Endodermal cell (in vitro differentiated cells): ENCODE data around the gene CCDC158. TPM values are rescaled to one million over a fixed set of nuclear protein-coding genes. Genes with fewer than 3 reads are reported as not detected.

ENCODE experiments used
- DNase-seq: peaks from one replicate; pipeline ENCODE4 v3.0.0-alpha.2; 2017
- H3K27ac ChIP-seq: 2 replicates; pipeline ENCODE4 v1.5.1; 2013; ENCODE audit warnings: mild to moderate bottlenecking, low read depth, low read length, moderate library complexity
- H3K27me3 ChIP-seq: 2 replicates; pipeline ENCODE4 v1.6.1; 2013; ENCODE audit warnings: mild to moderate bottlenecking, low read length, moderate library complexity; ENCODE audit not compliant: insufficient read depth, control insufficient read depth, poor library complexity, severe bottlenecking
- H3K36me3 ChIP-seq: 2 replicates; pipeline ENCODE4 v1.7.0; 2013; ENCODE audit warnings: mild to moderate bottlenecking, low read length, moderate library complexity; ENCODE audit not compliant: control insufficient read depth, insufficient read depth
- H3K4me1 ChIP-seq: one replicate; pipeline ENCODE4 v1.7.0; 2013; ENCODE audit warnings: low read length; ENCODE audit not compliant: control insufficient read depth, insufficient read depth
- H3K4me3 ChIP-seq: 2 replicates; pipeline ENCODE4 v1.5.1; 2013; ENCODE audit warnings: mild to moderate bottlenecking, low read length, moderate library complexity
- H3K9ac ChIP-seq: 2 replicates; pipeline ENCODE4 v1.6.1; 2013; ENCODE audit warnings: mild to moderate bottlenecking, low read length, moderate library complexity; ENCODE audit not compliant: poor library complexity, severe bottlenecking; ENCODE audit errors: extremely low read depth
- H3K9me3 ChIP-seq: 2 replicates; pipeline ENCODE4 v1.6.1; 2013; ENCODE audit warnings: mild to moderate bottlenecking, low read length, moderate library complexity; ENCODE audit not compliant: control insufficient read depth
- H3K27ac Mint-ChIP-seq: 2 replicates; pipeline ENCODE4 v1.8.0; 2020; ENCODE audit warnings: mixed read lengths
- H3K27me3 Mint-ChIP-seq: 2 replicates; pipeline ENCODE4 v1.8.0; 2021; ENCODE audit warnings: mild to moderate bottlenecking, mixed read lengths; ENCODE audit not compliant: insufficient read depth
- H3K36me3 Mint-ChIP-seq: 2 replicates; pipeline ENCODE4 v1.8.0; 2020; ENCODE audit warnings: low read depth, mixed read lengths
- H3K4me1 Mint-ChIP-seq: 2 replicates; pipeline ENCODE4 v1.8.0; 2020; ENCODE audit warnings: mixed read lengths
- H3K4me3 Mint-ChIP-seq: 2 replicates; pipeline ENCODE4 v1.8.0; 2020; ENCODE audit warnings: mild to moderate bottlenecking, moderate library complexity, mixed read lengths
- H3K9me3 Mint-ChIP-seq: 2 replicates; pipeline ENCODE4 v1.8.0; 2020; ENCODE audit warnings: mild to moderate bottlenecking, mixed read lengths
- WGBS, 2 experiments: methylation state at CpG; one replicate each; pipeline versions ENCODE4 v1.1.5 to v1.1.7; 2013; ENCODE audit warnings: missing lambda C conversion rate in 2 of 2, mixed read lengths in 1 of 2; ENCODE audit not compliant: insufficient coverage in 1 of 2, insufficient read length in 1 of 2; 5-methylcytosine and 5-hydroxymethylcytosine counted together
- total RNA-seq, 2 donors: library from RNA; stranded (reverse); fragmentation: NEBNext Ultra II Directional in 1 of 2; extraction: Animal tissue kit (Norgen Biotek cat#: 25700) in 1 of 2; gene quantifications; 2 replicates in 1 of 2; 3 replicates in 1 of 2; pipeline ENCODE4 v1.2.1, GENCODE V29; 2021
- TF ChIP-seq, protein P1 (sequence below): fragments of 200-600 bp; sonication (generic); conservative IDR thresholded peaks from 2 replicates; pipeline ENCODE4 v1.5.0; 2021; ENCODE audit warnings: antibody characterized with exemption, mild to moderate bottlenecking

CCDC158 gene
- total RNA-seq, 2 donors from 2014 or later, result not detected

DNA sequence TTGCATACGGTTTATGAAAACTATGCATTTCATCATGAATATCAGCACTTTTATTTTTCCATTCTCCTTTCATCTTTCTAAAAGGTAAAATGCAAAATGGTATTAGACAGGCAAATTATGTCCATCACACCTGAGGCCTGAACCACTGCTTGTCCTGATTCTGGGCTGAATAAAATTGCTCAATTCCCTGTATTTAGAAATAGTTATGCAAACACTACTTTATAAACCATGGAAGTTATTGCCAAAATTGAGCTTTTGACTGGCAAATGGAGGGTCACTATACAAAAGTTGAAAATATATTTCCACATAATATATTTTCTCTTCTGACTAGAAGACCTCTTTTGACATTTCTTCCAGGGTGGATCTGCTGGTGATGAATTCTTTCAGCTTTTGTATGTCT lies 148.4 kb downstream of the CCDC158 start:
- Mint-ChIP-seq H3K27me3 (no peaks in the 10 kb centered on the region), H3K4me1 (no peaks in the 10 kb centered on the region), H3K4me3 (no peak overlapping the region), H3K27ac (no peak overlapping the region), H3K36me3 (no peaks in the 10 kb centered on the region), H3K9me3 (no peaks in the 10 kb centered on the region)
- Histone ChIP-seq H3K36me3 (no peaks in the 10 kb centered on the region), H3K27ac (no peak overlapping the region), H3K9ac (no peak overlapping the region), H3K27me3 (no peaks in the 10 kb centered on the region), H3K4me3 (no peak overlapping the region), H3K9me3 (no peaks in the 10 kb centered on the region), H3K4me1 (no peaks in the 10 kb centered on the region)
- WGBS, 2 experiments, result 47 to 60% methylated on average over 1 of the region's 1 CpG
- TF ChIP-seq, protein P1, sequence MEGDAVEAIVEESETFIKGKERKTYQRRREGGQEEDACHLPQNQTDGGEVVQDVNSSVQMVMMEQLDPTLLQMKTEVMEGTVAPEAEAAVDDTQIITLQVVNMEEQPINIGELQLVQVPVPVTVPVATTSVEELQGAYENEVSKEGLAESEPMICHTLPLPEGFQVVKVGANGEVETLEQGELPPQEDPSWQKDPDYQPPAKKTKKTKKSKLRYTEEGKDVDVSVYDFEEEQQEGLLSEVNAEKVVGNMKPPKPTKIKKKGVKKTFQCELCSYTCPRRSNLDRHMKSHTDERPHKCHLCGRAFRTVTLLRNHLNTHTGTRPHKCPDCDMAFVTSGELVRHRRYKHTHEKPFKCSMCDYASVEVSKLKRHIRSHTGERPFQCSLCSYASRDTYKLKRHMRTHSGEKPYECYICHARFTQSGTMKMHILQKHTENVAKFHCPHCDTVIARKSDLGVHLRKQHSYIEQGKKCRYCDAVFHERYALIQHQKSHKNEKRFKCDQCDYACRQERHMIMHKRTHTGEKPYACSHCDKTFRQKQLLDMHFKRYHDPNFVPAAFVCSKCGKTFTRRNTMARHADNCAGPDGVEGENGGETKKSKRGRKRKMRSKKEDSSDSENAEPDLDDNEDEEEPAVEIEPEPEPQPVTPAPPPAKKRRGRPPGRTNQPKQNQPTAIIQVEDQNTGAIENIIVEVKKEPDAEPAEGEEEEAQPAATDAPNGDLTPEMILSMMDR, result no peak
- no peak for DNase-seq

DNA sequence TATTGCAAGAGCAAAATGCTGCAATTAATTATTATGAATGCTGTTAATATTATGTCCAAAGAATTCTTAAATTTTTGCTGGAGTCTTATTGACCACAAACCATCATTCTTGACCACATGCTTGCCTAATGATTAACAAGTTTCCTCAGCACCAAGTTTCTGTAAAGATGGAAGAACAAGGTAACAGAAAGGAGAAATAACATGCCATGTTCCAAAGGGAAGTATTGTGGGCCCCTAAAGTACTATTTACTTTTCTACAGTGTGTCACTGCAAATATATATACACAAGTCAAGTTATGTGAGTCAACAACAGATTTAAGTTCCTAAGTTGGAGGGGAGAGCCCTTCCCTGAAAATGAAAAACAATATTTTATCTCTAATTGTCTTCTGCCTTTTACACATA lies 148.9 kb downstream of the CCDC158 start:
- no peaks in the 10 kb centered on the region for H3K9me3 ChIP-seq
- H3K27ac ChIP-seq, result no peak overlapping the region
- Mint-ChIP-seq H3K9me3 (no peaks in the 10 kb centered on the region), H3K27me3 (no peaks in the 10 kb centered on the region), H3K4me3 (no peak overlapping the region), H3K4me1 (no peaks in the 10 kb centered on the region), H3K36me3 (no peaks in the 10 kb centered on the region), H3K27ac (no peak overlapping the region)
- no peaks in the 10 kb centered on the region for H3K27me3 ChIP-seq
- no peak for DNase-seq
- TF ChIP-seq, protein P1, result no peak
- H3K9ac ChIP-seq, result no peak overlapping the region
- no peaks in the 10 kb centered on the region for H3K4me1 ChIP-seq
- no peaks in the 10 kb centered on the region for H3K36me3 ChIP-seq
- no peak overlapping the region for H3K4me3 ChIP-seq

DNA sequence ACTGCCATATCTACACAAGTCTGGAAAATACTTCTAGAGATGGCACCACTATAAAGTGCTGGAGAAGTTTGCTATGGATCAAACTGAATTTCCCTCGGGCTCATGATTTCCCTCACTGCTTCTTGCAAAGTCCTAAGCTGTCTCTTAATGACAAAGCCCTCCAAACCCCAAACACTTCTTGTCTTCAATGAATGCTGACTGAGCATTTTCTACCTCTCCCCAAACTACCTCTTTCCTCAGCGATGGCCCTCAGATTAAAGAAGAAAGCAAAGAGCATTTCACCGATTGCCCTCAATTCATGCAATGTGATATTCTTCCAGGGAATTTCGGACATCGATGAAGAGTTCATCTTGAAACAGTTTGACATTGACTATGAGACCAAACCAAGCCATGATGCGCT lies 149.7 kb downstream of the CCDC158 start:
- WGBS, 2 experiments, result 90% methylated on average over 6 of the region's 6 CpGs
- no peaks in the 10 kb centered on the region for H3K36me3 Mint-ChIP-seq
- Histone ChIP-seq H3K27me3 (no peaks in the 10 kb centered on the region), H3K36me3 (no peaks in the 10 kb centered on the region), H3K4me1 (no peaks in the 10 kb centered on the region), H3K9me3 (no peaks in the 10 kb centered on the region), H3K4me3 (no peak overlapping the region), H3K27ac (no peak overlapping the region), H3K9ac (no peak overlapping the region)
- DNase-seq, result no peak
- H3K4me3 Mint-ChIP-seq, result no peak overlapping the region
- TF ChIP-seq, protein P1, result no peak
- H3K4me1 Mint-ChIP-seq, result no peaks in the 10 kb centered on the region
- H3K27ac Mint-ChIP-seq, result no peak overlapping the region
- H3K9me3 Mint-ChIP-seq, result no peaks in the 10 kb centered on the region
- no peaks in the 10 kb centered on the region for H3K27me3 Mint-ChIP-seq
